GM21576 (cell line): ENCODE data around the gene C4B.

ENCODE experiments used
- ATAC-seq: cut with Tn5 transposase; IDR thresholded peaks from one replicate; pipeline ENCODE4 v1.9.1; 2021; ENCODE audit warnings: mild to moderate bottlenecking, moderate library complexity; ENCODE audit not compliant: unreplicated experiment

The C4B gene

DNA sequence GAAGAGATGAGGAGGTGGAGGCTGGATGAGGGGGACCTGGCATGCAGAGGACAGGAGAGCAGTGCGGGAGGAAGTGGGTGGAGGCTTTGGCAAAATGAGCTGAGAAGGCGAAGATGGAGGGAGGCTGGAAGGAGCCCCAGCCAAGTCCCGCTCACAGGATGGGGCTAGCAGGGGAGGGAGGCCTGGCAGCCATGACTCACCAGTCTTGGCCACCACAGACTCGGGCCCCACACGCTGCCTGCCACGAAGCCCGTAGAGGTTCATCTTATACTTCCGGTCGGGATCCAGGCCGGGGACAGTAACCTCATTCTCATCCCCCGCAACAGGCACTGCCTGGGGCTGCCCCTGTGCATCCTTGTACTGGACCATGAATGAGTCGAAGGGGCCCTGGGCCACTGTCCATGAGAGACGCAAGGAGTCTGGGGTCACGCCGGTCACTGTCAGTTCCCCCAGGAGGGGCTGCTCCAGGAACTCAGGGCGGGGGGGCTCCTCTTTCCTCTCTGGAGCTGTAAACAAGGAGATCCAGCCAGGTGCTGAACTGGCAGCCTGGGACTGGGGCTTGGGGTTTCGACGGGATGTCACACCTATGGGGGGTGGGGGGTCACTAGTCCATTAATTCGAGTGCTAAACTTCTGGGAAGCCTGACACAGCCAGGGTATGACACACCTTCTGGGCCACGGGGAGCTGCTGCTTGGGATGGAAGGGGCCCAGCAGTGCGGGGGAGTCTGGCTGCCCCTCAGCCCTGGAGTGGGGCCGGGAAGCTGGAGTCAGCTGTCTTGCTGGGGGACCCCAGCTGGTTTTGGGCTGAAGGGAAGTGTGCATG is 66.8 kb downstream of the C4B start:
- no peak for ATAC-seq

DNA sequence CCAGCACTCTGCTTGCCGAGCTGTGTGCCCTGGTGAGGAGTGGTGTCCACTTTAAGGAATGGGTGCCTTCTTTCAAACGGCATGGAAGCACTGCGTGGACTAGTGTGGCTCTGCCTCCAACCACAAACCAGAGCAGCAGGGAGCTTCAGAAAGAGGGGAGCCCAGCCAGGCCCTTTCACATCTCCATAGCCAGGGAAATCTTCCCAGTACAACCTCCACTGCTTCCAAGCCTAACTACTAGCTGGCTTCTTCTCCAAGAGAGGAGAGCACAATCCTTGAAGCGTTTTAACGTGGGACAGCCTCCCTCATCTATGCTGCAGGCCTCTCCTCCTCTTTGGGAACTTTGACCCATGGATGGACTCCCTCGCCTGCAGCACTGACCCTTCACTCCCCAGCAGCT is 67.9 kb downstream of the C4B start:
- no peak for ATAC-seq

DNA sequence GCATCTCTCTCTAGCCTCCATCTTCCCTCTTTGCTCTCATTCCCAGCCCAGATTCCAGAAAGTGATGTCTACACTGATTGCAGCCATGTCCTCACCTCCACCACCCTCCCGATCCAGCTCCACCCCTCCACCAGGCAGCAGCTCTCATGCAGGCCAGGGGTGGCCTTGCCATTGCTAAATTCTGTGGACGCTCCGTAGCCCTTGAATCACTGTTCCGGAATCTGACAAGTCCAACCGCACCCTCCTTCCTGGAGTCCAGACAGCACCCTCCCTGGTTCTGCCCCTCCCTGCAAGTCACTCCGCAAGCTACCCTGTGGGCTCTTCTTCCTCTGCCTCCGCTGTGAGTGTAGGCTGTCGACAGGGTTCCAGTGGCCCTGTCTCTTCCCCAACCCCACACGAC is 68.3 kb downstream of the C4B start:
- no peak for ATAC-seq

DNA sequence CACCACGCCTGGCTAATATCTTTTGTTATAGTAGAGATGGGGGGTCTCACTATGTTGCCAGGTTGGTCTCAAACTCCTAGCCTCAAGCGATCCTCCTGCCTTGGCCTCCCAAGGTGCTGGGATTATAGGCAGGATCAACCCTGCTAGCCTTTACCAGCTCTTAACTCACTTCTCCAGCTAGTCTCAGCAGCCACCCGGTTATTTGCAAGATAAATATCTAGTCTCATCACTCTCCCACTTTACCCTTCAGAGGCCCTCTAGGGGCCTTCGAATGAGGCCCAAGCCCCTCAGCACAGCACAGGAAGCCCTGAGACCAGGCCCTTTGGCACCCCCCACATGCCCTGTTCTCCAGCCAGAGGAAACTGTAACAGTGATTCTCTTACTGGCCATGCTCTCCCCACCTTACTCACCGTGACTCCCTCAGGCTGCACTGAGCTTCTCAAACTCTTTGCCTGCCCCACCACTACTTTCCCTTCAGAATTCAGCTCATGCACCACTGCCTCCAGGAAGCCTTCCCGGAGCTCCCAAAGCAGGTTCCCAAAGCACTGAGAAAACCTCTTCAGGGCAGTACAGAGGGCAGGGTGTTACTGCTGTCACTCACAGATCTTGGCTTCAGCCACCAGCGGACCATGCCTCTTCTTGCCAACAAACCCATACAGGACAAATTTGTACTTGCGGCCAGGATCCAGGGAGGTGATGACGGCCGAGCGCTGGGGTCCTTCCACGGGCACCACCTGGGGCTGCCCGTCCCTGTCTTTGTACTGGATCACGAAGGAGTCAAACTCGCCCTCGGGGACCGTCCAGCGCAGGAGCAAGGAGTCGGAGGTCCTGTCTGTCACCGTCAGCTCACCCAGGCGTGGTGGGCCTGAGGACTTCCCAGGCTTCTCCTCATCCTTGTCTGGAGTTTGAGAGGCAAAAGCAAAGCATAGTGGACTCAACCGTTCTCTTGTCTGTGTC is 69.5 kb downstream of the C4B start:
- ATAC-seq = no peak

DNA sequence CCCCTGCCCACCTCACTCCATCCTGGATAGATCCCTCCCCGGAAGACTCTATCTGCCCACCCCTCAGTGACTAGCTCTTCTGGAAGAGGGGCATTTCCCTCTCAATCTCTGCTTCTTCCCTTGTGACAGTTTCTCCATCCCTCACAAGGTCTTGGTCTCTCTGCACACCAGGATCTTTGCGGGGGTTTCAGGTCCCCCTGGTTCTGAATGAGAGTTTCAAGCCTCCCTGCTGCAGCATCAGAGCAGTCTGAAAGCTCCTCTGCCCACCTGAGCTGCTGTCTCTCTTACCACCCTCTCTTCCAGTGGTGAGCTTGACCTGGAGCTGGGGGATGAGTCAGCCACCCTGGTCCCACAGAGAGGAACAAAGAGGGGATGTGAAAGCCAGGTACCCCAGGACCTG is 70.2 kb downstream of the C4B start:
- no peak for ATAC-seq
